RWPE1 (cell line): Measurements from ENCODE around the gene SLCO4A1.
A peak's percentile ranks its signal among the peaks of the same experiment; 100 is the strongest.

Source experiments
- CTCF ChIA-PET: fragments of 350-600 bp; sonication (Branson Sonifier 250); formaldehyde crosslinking; extraction: SDS; loops from one replicate; lab custom pipeline; 2021; lab: Yijun Ruan, JAX
- POLR2A ChIA-PET: fragments of 400-600 bp; formaldehyde crosslinking; extraction: SDS; loops from one replicate; lab custom pipeline; 2020; ENCODE audit warnings: antibody characterized with exemption; ENCODE audit not compliant: low non-redundant PET; lab: Yijun Ruan, JAX
- DNase-seq: peaks from one replicate; pipeline ENCODE4 v3.0.0; 2012; ENCODE audit warnings: low spot score
- H3K27ac ChIP-seq: fragments of 450-650 bp; 2 replicates; pipeline ENCODE4 v1.5.1; 2017
- CTCF ChIP-seq: fragments of 450-650 bp; conservative IDR thresholded peaks from 2 replicates; pipeline ENCODE4 v1.5.1; 2017; ENCODE audit warnings: low read depth, mild to moderate bottlenecking

SLCO4A1 gene

GRCh38 chr20:62616728-62617621 is 25.3 kb upstream of the SLCO4A1 start:
- peak; percentile 87 for DNase-seq
- peak; percentile 100 for TF ChIP-seq CTCF
- CTCF ChIA-PET, result interaction anchor here (0.5 to 2.3 kb wide), 68 partner anchors 9 to 981 kb away, joined by 3 to 44 read pairs (median 4); partner anchors contain the start of genes RBBP8NL and SLCO4A1
- POLR2A ChIA-PET, result no interaction called here
- H3K27ac ChIP-seq, result peak overlapping the region; percentile 71

DNA sequence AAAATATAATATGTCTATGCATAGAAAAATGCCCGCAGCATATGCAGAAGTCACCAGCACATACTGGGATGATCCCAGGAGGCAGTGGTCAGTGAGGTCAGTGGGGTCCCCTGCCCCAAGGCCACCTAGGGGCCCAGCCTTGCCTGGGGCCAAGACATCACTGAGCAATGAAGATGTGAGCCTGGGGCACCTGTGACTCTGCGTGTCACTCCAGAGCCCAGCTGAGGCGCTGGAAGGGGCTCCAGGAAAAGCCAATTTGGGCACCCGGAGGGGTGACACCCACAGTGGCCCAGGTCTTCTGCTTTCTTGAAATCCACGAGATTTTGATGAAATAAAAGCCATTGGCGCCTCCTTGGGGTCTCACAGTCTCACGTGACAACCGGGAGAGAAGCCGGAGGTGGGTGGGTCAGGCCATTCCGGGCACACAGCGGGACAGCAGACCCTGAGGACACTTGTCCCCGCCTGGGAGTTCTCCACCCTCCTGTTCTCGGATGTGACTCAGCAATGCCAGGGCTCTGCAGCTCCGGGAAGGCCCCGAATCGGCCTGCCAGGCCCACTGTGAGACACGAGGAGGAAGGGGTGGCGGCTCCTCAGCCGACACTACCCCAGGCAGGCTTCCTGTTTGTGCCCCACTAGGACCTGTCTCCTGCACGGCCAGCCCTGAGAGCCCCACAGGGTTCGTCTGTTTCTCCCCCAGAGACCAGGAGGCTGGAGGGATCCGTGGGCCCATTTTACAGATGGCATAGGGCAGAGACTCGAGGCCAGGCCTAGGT is 24.4 kb upstream of the SLCO4A1 start:
- ChIA-PET CTCF (interaction anchor here (0.6 to 2.3 kb wide), 31 partner anchors 8 to 228 kb away, joined by 3 to 44 read pairs (median 6); partner anchors contain the start of gene RBBP8NL), POLR2A (no interaction called here)
- no peak for TF ChIP-seq CTCF
- DNase-seq, result peak; percentile 44
- H3K27ac ChIP-seq, result peak overlapping the region; percentile 71

DNA sequence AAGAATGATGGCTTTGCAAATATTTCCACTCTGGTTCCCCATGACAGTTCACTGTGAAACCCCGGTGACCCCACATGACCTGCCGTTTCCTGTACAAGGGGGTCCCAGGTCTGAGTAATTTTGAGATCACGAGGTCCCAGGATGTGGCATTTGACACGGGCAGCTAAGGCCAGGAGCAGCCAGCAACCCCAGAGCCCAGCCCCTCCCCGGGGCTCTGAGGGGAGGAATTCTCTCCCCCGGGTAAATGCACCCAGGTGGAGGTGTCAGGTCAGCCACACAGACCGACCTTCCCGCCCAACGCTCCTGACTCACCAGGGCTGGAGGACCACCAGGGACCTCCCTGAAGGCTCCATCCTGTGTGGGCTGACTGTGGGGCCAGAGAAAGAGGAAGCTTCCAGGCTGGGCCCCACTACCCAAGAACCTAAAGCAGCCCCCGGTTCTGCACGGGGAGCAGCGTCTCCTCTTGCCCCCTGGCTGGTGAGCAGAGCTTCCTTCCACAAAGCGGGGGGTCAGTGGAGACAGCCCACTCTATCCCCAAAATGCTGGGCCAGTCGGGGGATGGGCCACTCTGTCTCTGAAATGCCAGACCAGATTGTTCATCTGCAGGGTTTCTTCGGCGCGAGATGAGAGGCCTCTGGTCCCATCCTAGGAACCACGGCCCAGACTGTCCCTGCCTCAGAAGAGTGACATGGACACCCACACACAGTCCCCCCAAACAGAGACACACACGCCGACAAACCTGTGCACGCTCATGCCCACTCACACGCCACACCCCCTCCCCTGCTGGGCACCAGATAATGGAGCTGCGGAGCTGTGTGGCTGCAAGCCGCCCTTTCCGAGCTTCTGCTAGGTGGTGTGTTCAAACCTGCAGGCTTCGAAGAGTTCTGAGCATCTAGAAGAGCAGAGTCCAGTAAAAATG is 23.4 kb upstream of the SLCO4A1 start:
- POLR2A ChIA-PET, result no interaction called here
- peak overlapping the region; percentile 71 for H3K27ac ChIP-seq
- no peak for DNase-seq
- CTCF ChIA-PET, result interaction anchor here (0.5 to 1.0 kb wide), 5 partner anchors 20 to 316 kb away, joined by 3 to 5 read pairs (median 3); partner anchors contain the start of gene ADRM1
- TF ChIP-seq CTCF, result no peak

DNA sequence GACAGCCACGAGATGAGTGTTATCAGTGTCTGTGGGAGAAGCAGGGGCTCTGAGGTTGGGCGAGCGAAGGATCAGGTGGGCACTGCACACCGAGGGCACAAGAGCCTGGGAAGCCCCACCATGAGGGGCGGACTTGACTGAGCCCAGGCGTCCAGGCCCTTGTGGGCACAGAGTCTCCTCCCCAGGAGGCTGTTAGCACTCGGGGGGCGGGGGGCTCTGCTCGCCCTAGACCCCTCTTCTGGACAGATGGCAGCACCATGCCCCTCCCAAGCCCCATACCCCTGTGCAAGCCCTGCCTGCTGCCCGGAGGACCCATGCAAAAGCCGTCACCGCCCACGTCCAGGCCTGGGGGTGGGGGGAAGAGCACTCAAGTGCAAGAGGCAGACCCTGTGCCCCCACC is 21.7 kb upstream of the SLCO4A1 start:
- CTCF ChIA-PET, result no interaction called here
- no peak for TF ChIP-seq CTCF

GRCh38 chr20:62621251-62622110 is 20.8 kb upstream of the SLCO4A1 start:
- ChIA-PET POLR2A (interaction anchor here (0.6 kb wide), 1 partner anchor 391 kb away, joined by 3 read pairs; no protein-coding TSS in a partner anchor), CTCF (interaction anchor here (0.5 to 1.0 kb wide), 4 partner anchors 21 to 887 kb away, joined by 3 to 5 read pairs (median 3); no protein-coding TSS in a partner anchor)
- TF ChIP-seq CTCF, result no peak
- no peak for DNase-seq
- peak overlapping the region; percentile 100 for H3K27ac ChIP-seq

More for the DNA sequence above, 21.7 kb upstream of the SLCO4A1 start:
- H3K27ac ChIP-seq, result peak overlapping the region; percentile 71
- DNase-seq, result no peak
- POLR2A ChIA-PET, result no interaction called here
